ENCODE measurements around the gene GRK1.

GRK1 gene

DNA sequence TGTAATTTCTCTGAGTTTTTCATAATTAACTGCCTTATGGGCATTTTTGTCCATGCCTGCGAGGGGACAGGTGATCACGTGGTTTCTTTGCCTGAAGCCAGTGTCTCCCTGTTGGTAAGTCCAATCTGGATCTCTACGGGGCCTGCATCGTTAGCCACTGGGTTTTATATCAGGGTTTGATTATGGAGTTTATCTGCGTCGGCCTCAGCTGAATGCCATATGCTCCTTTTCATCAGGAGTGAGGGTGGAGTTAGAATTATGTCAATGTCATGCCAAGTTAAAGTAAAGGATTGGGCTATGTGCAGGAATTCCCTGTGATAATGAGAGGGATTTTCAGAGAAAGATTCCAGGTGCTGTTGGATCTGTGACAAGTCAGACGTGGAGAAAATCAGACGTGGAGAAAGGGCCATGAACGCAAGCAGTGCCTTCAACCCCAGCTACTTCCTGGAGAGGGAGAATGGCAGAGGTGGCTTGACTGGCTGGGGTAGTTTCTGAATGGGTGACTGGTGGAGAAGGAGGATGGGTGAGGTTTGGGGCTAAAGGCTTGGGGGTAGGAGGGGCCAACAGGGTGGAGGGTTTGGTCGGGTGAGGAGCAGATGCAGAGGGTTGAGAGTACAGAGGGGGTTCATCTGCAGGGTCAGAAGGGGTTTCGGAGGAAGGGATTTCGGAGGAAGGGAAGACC, 116.3 kb downstream of the GRK1 start:
- DNase-seq, result no peak

- DNase-seq, result no peak
Observed at GRCh38 chr13:113783966-113784644, 117.1 kb downstream of the GRK1 start.

DNA sequence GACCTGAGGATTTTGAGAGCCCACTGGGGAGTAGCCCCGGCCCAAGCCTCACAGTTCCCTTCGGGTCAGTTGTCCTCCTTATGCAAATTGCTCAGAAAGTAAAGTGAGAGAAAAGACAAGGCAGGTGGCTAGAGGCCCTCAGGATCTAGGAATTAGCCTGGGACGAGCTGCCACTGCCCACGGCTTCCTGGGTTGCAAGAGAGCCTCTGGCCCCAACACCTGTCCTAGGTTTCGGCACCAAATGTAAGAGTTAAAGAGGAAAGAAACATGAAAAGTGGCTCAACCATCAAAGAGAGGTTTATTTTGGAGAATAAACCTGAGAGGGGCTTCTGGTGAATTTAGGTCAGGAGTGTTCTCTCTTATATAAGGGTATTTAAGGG, 117.6 kb downstream of the GRK1 start:
- DNase-seq, result no peak

DNA sequence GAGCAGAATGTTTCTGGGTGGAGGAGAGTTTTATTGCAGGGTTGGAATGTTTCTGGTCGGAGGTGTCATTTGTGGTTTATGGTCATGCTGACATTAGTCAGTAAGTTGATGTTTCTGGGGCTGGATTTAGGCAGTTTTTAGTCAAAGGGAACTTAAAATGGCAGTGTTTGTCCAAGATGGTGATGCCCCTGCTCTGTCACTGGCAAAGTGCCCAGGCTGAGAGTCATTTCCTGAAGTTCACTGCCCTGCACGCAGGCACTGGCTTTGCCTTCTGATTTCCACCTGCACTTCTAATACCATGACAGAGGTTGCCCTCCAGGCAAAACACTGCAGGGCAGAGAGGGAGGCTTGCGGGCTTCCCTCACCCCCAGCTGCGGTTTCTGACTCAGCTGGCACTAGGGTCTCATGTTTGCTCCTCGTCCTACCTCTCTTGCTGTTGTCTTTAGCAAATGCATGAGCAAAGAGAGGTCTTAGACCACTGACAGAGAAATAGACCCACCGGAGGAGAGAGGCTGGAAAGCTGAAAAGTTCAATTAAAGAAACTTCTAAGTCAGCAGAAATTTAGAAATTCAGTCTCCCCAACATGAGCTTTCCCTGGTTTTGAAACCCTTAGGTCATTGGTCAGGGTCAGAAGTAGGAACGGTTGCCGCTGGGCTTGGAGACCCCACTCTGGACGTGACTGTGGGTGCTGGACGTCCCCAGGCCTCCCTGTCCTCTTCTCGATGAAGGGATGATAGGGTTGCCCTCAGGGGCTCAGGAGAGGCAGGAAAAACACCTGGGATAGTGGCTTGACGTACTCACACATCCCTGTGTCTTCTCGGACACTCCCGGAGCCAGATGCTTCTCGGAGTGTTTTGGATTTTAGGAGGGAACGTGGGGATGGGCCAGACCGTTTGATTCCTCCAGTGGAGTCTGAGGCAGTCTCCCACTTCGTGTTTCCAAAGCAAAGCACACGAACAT, 118.3 kb downstream of the GRK1 start:
- no peak for DNase-seq

GRCh38 chr13:113786262-113786841, 119.3 kb downstream of the GRK1 start:
- DNase-seq, result no peak

Measured in NCI-H526 treated with DMSO at 0.1 percent for 48 hours (cell line).